GM10248 (cell line): Measurements from ENCODE around the gene ARHGEF33.
A peak's percentile ranks its signal among the peaks of the same experiment; 100 is the strongest.

Experiments
- CTCF ChIA-PET: fragments of 300-600 bp; sonication (Branson Sonifier 250); formaldehyde crosslinking; extraction: SDS; loops from one replicate; lab custom pipeline; 2021; ENCODE audit warnings: antibody characterized with exemption; lab: Yijun Ruan, JAX
- POLR2A ChIA-PET: fragments of 350-650 bp; sonication (Branson Sonifier 250); formaldehyde crosslinking; extraction: SDS; loops from one replicate; lab custom pipeline; 2020; ENCODE audit warnings: antibody characterized with exemption; lab: Yijun Ruan, JAX
- DNase-seq: peaks from one replicate; pipeline ENCODE4 v3.0.0; 2012; ENCODE audit errors: extremely low spot score
- TF ChIP-seq, protein P1 (sequence below): IDR thresholded peaks from 2 replicates; pipeline ENCODE4 v1.5.1; 2012; ENCODE audit warnings: mild to moderate bottlenecking, low read depth; ENCODE audit errors: extremely low read depth, missing control alignments, control extremely low read depth

Gene ARHGEF33

GRCh38 chr2:38889575-38889974, at the start of gene ARHGEF33:
Gene ARHGEF33 (plus strand): TSS chr2:38889875. CDS start chr2:38919448, 29,573 bp downstream.
- POLR2A ChIA-PET = no interaction called here
- no peak for DNase-seq
- CTCF ChIA-PET = no interaction called here
- TF ChIP-seq, protein P1, sequence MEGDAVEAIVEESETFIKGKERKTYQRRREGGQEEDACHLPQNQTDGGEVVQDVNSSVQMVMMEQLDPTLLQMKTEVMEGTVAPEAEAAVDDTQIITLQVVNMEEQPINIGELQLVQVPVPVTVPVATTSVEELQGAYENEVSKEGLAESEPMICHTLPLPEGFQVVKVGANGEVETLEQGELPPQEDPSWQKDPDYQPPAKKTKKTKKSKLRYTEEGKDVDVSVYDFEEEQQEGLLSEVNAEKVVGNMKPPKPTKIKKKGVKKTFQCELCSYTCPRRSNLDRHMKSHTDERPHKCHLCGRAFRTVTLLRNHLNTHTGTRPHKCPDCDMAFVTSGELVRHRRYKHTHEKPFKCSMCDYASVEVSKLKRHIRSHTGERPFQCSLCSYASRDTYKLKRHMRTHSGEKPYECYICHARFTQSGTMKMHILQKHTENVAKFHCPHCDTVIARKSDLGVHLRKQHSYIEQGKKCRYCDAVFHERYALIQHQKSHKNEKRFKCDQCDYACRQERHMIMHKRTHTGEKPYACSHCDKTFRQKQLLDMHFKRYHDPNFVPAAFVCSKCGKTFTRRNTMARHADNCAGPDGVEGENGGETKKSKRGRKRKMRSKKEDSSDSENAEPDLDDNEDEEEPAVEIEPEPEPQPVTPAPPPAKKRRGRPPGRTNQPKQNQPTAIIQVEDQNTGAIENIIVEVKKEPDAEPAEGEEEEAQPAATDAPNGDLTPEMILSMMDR = no peak

DNA sequence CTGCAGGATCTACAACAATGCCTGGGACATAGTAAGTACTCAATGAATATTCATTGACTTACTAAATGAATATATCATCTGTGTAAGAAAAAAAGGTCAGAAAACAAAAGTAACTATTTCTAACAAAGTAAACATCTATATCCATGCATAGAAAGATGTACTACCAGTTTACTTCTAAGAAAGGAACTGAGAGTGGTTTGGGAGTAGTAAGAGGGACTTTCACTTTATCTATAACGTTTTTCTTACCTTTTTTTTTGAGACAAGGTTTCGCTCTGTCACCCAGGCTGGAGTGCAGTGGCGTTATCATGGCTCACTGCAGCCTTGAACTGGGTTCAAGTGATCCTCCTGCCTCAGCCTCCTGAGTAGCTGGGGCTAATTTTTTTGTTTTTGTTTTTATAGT, 39.6 kb upstream of the ARHGEF33 start:
- ChIA-PET POLR2A (interaction anchor here (1.0 kb wide), 1 partner anchor 99 kb away, joined by 3 read pairs; the partner anchor contains the start of gene SRSF7), CTCF (interaction anchor here (1.8 to 1.9 kb wide), 2 partner anchors 9 to 24 kb away, joined by 5 to 6 read pairs; no protein-coding TSS in a partner anchor)
- TF ChIP-seq, protein P1 = no peak

GRCh38 chr2:38856165-38856564, 33.5 kb upstream of the ARHGEF33 start:
- TF ChIP-seq, protein P1 = no peak
- POLR2A ChIA-PET = no interaction called here
- no peak for DNase-seq
- CTCF ChIA-PET = interaction anchor here (0.8 to 1.7 kb wide), 4 partner anchors 13 to 20 kb away, joined by 3 to 7 read pairs (median 4); partner anchors contain the start of genes DHX57 and MORN2

More for the DNA sequence above, 39.6 kb upstream of the ARHGEF33 start:
- DNase-seq = peak; percentile 66

DNA sequence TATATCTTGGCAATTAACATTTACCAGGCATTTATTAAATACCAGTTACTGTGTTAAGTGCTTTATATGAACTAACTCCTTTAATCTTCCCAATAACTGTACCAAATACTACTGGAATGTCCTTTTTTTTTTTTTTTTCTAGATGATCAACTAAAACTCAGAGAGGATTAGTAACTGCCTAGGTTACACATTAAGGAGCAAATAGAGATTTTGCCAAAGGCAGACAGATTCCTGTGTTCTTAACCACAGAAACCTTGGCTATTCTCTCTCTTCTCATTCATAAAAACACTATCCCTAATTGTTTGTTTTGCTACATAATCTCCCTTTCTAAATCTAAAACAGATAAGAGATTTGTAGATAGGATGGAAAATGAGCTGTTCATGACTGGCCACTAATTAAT, 27.2 kb upstream of the ARHGEF33 start:
- POLR2A ChIA-PET = no interaction called here
- CTCF ChIA-PET = no interaction called here
- no peak for DNase-seq
- TF ChIP-seq, protein P1 = no peak

- DNase-seq = peak; percentile 44
- TF ChIP-seq, protein P1 = no peak
- ChIA-PET CTCF (no interaction called here), POLR2A (no interaction called here)
These were observed 26.5 kb upstream of the ARHGEF33 start for GRCh38 chr2:38863061-38863695.

- ChIA-PET POLR2A (no interaction called here), CTCF (no interaction called here)
- TF ChIP-seq, protein P1 = no peak
- no peak for DNase-seq
These were observed 22.8 kb upstream of the ARHGEF33 start for GRCh38 chr2:38866773-38867443.
